Astrocyte (in vitro differentiated cells and primary cell): ENCODE measurements around the gene MTA3. TPM values are rescaled to one million over a fixed set of nuclear protein-coding genes. Genes with fewer than 3 reads are reported as not detected.

Source experiments
- DNase-seq: peaks from one replicate; pipeline ENCODE4 v3.0.0-alpha.2; 2010; ENCODE audit warnings: low read depth
- FAIRE-seq: peaks from 2 replicates; lab custom pipeline; 2011; peaks lifted over from hg19 to GRCh38; lab: Jason Lieb, UNC
- H2AFZ ChIP-seq: 2 replicates; pipeline ENCODE4 v1.6.0; 2012; ENCODE audit warnings: low read depth, low read length, inconsistent platforms
- H3K27ac ChIP-seq: 2 replicates; pipeline ENCODE4 v1.5.1; 2011; ENCODE audit warnings: low read depth, low read length, inconsistent platforms
- H3K27me3 ChIP-seq: 2 replicates; pipeline ENCODE4 v1.6.0; 2011; ENCODE audit warnings: low read length, inconsistent platforms; ENCODE audit not compliant: insufficient read depth
- H3K36me3 ChIP-seq: 2 replicates; pipeline ENCODE4 v1.5.1; 2011; ENCODE audit warnings: low read length, inconsistent platforms; ENCODE audit not compliant: insufficient read depth
- H3K4me1 ChIP-seq: 2 replicates; pipeline ENCODE4 v1.5.1; 2011; ENCODE audit warnings: low read length, inconsistent platforms; ENCODE audit not compliant: insufficient read depth
- H3K4me2 ChIP-seq: 2 replicates; pipeline ENCODE4 v1.6.0; 2012; ENCODE audit warnings: low read length, inconsistent platforms
- H3K4me3 ChIP-seq: 2 replicates; pipeline ENCODE4 v1.5.1; 2011; ENCODE audit warnings: low read depth, mild to moderate bottlenecking, low read length, inconsistent platforms; ENCODE audit not compliant: insufficient read depth
- H3K79me2 ChIP-seq: 2 replicates; pipeline ENCODE4 v1.6.0; 2012; ENCODE audit warnings: mild to moderate bottlenecking, low read length, inconsistent platforms; ENCODE audit not compliant: insufficient read depth
- H3K9ac ChIP-seq: 2 replicates; pipeline ENCODE4 v1.6.0; 2012; ENCODE audit warnings: mild to moderate bottlenecking, low read length, inconsistent platforms
- H3K9me3 ChIP-seq: 2 replicates; pipeline ENCODE4 v1.5.1; 2012; ENCODE audit warnings: low read depth, mild to moderate bottlenecking, low read length, inconsistent platforms; ENCODE audit not compliant: insufficient read depth
- H4K20me1 ChIP-seq: 2 replicates; pipeline ENCODE4 v1.6.0; 2012; ENCODE audit warnings: low read length, inconsistent platforms; ENCODE audit not compliant: insufficient read depth
- H3K27ac Mint-ChIP-seq: one replicate; pipeline ENCODE4 v1.8.0; 2021; ENCODE audit warnings: mild to moderate bottlenecking, mixed read lengths; ENCODE audit not compliant: unreplicated experiment
- H3K27me3 Mint-ChIP-seq: one replicate; pipeline ENCODE4 v1.8.0; 2021; ENCODE audit warnings: low read depth, mixed read lengths; ENCODE audit not compliant: unreplicated experiment
- H3K36me3 Mint-ChIP-seq: one replicate; pipeline ENCODE4 v1.8.0; 2021; ENCODE audit warnings: low read depth, mixed read lengths; ENCODE audit not compliant: unreplicated experiment
- H3K4me1 Mint-ChIP-seq: one replicate; pipeline ENCODE4 v1.8.0; 2021; ENCODE audit warnings: low read depth, mixed read lengths; ENCODE audit not compliant: unreplicated experiment
- H3K4me3 Mint-ChIP-seq: one replicate; pipeline ENCODE4 v1.8.0; 2021; ENCODE audit warnings: mild to moderate bottlenecking, moderate library complexity, mixed read lengths; ENCODE audit not compliant: unreplicated experiment
- H3K9me3 Mint-ChIP-seq: one replicate; pipeline ENCODE4 v1.8.0; 2021; ENCODE audit warnings: mild to moderate bottlenecking, mixed read lengths; ENCODE audit not compliant: unreplicated experiment
- CTCF ChIP-seq: IDR thresholded peaks from 2 replicates; pipeline ENCODE4 v1.5.1; 2011; ENCODE audit warnings: low read depth, mild to moderate bottlenecking, inconsistent platforms, low read length, moderate library complexity; ENCODE audit not compliant: insufficient read depth
- EZH2 ChIP-seq: IDR thresholded peaks from 2 replicates; pipeline ENCODE4 v1.6.1; 2012; ENCODE audit warnings: mild to moderate bottlenecking, low read length, inconsistent platforms; ENCODE audit not compliant: insufficient read depth
- total RNA-seq: library from RNA; stranded (reverse); gene quantifications from 2 replicates; pipeline ENCODE4 v1.2.1, GENCODE V29; 2021

Gene MTA3
- total RNA-seq, 1 donor from 2014 or later = 69.4 TPM

GRCh38 chr2:42752816-42753813 lies 184.7 kb downstream of the MTA3 start:
- H3K27ac Mint-ChIP-seq = no peak overlapping the region
- no peak for FAIRE-seq

GRCh38 chr2:42754021-42754775 lies 185.8 kb downstream of the MTA3 start:
- peaks cover 1% of the 10 kb centered on the region for H3K9me3 Mint-ChIP-seq
- no peak overlapping the region for H3K27ac Mint-ChIP-seq
- no peak overlapping the region for H3K9ac ChIP-seq
- no peaks in the 10 kb centered on the region for H3K79me2 ChIP-seq
- H3K9me3 ChIP-seq = no peaks in the 10 kb centered on the region
- H3K4me3 Mint-ChIP-seq = no peak overlapping the region
- H3K4me2 ChIP-seq = no peak overlapping the region
- H3K27me3 ChIP-seq = no peaks in the 10 kb centered on the region
- TF ChIP-seq CTCF (no peak), EZH2 (no peak)
- no peak overlapping the region for H2AFZ ChIP-seq
- H3K4me1 Mint-ChIP-seq = peaks cover 14% of the 10 kb centered on the region
- no peaks in the 10 kb centered on the region for H3K36me3 ChIP-seq
- no peak overlapping the region for H3K27ac ChIP-seq
- H3K4me3 ChIP-seq = no peak overlapping the region
- no peaks in the 10 kb centered on the region for H4K20me1 ChIP-seq
- no peak for FAIRE-seq
- no peaks in the 10 kb centered on the region for H3K27me3 Mint-ChIP-seq
- peak; percentile 26 for DNase-seq
- H3K36me3 Mint-ChIP-seq = peaks cover 24% of the 10 kb centered on the region
- no peaks in the 10 kb centered on the region for H3K4me1 ChIP-seq

More at GRCh38 chr2:42752816-42753813, 184.7 kb downstream of the MTA3 start:
- Histone ChIP-seq H3K4me3 (no peak overlapping the region), H3K4me2 (no peak overlapping the region), H3K9ac (no peak overlapping the region), H3K27me3 (no peaks in the 10 kb centered on the region), H4K20me1 (no peaks in the 10 kb centered on the region), H3K79me2 (no peaks in the 10 kb centered on the region), H3K27ac (no peak overlapping the region), H3K9me3 (no peaks in the 10 kb centered on the region), H3K4me1 (no peaks in the 10 kb centered on the region), H3K36me3 (no peaks in the 10 kb centered on the region), H2AFZ (no peak overlapping the region)
- no peak overlapping the region for H3K4me3 Mint-ChIP-seq
- DNase-seq = no peak
- peaks cover 14% of the 10 kb centered on the region for H3K4me1 Mint-ChIP-seq
- peaks cover 1% of the 10 kb centered on the region for H3K9me3 Mint-ChIP-seq
- H3K36me3 Mint-ChIP-seq = peaks cover 21% of the 10 kb centered on the region
- no peak for TF ChIP-seq CTCF
- TF ChIP-seq EZH2 = no peak
- no peaks in the 10 kb centered on the region for H3K27me3 Mint-ChIP-seq
